HG02642 (cell line): ENCODE results near the gene HEATR3.

Source experiments
- ATAC-seq: cut with Tn5 transposase; IDR thresholded peaks from one replicate; pipeline ENCODE4 v1.9.1; 2021; ENCODE audit warnings: mild to moderate bottlenecking; ENCODE audit not compliant: unreplicated experiment, poor library complexity

Gene HEATR3

GRCh38 chr16:50050802-50051201 lies 15.0 kb upstream of the HEATR3 start:
- no peak for ATAC-seq

DNA sequence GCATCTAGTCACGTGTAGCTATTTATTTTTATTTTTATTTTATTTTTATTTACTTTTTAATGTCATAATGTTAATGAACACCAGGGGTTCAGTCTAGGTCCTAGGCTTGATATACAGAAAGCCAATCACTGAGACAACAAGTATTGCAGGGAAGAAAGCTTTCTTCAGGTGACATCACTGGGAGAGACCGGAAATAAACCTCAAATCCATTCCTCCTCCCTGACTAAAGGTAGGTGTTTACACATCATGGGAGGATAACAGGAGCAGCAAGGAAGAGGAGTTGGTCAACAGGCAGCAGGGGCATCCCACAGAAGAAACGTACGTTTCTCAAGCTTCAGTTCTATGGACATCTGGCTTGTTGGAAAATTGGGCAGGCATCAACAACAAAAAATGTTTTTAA lies 9.5 kb upstream of the HEATR3 start:
- no peak for ATAC-seq

- no peak for ATAC-seq
These were observed 7.5 kb upstream of the HEATR3 start for GRCh38 chr16:50058091-50058771.

DNA sequence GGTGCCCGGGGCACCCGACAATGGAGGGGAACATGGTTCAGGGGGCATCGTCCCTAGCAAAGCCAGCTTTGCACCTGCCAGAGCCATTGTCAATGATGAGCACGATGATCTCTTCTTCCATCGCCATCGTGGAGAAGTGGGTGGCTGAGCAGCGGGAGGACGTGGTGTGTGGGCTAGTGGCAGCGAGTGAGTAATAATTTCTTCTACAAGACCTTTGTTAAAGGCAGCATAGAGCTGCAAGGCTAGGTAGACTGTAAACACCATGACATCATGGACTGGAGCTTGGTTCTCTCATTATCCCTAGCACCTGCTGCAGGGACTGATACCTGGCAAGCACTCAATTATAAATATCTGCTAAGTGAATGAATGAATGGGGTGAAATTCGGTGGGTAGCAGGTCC lies 6.7 kb upstream of the HEATR3 start:
- ATAC-seq: no peak

- no peak for ATAC-seq
These were observed 6.1 kb upstream of the HEATR3 start for GRCh38 chr16:50059669-50060068.

DNA sequence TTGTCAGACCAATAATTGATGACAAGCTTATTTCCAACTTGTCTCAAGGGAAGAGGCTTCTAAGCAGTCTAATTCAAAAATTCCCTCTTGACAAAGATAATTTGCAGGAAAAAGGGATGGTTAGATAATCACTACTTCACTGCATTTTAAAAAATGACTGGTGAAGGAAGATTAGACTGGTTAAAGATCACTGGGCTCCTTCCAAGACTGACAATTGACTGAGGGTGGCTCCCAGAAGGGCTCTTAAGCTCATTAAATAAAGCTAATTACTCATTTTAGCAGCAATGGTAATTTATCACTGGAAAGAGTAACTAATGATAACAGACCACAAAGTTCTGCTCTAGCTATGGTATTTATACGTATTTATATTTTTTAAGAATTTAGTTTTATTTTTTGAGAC lies 4.4 kb upstream of the HEATR3 start:
- no peak for ATAC-seq

DNA sequence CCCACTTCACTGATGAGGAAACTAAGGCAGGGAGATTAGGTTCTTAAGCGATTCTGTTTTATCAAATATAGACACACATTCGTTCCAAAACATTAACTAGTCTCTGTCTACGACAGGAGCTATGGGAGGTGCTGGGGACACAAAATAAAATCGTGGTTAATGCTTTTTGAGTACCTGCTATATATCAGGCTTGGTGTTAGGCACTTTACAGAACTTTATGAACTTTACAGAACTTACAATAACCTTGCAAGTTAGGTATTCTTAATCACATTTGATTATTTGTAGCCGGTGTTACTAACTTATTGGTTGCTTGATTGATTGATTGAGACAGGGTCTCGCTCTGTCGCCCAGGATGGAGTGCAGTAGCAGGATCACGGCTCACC lies 538 bp upstream of the HEATR3 start:
- no peak for ATAC-seq

GRCh38 chr16:50066482-50067289 lies 916 bp downstream of the HEATR3 start:
- no peak for ATAC-seq

- ATAC-seq: no peak
These were observed 1.6 kb downstream of the HEATR3 start for GRCh38 chr16:50067290-50067853.

DNA sequence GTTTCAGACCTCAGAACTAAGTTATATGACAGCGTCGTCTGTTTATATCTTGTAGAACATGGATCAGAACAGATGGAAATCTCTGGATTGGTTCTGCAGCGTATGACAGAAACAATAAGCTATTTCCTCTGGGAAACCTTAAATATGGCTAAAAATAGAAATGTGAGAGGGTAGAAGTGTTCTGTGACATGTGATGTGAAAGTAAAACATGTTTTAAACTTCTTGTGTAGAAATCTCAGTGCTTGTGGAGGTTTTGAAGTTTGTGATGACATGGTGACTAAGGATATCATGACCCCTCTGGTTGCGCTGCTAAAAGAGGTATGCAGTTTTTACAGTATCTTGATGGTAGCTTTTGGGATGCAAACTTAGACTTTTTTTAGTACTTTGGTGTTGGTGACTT lies 2.8 kb downstream of the HEATR3 start:
- ATAC-seq: no peak

DNA sequence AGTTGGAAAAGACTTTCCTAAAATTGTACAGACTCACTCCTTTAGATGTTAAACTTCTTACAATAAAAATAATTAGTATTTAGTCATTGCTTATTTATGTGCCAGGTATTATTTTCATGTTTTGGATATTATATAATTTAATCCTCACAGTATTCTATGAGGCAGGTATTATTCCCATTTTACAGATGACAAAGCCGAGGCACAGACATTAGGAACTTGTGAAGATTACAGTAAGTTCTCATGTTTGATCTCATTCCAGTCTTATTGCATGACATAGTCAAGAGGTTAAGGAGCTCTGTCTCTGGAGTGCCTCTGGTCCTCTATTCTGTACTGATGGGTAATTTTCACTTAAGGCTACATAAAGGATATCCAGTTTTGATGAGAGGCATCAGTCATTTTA lies 3.3 kb downstream of the HEATR3 start:
- ATAC-seq: no peak

- no peak for ATAC-seq
These were observed 5.4 kb downstream of the HEATR3 start for GRCh38 chr16:50071075-50071671.

DNA sequence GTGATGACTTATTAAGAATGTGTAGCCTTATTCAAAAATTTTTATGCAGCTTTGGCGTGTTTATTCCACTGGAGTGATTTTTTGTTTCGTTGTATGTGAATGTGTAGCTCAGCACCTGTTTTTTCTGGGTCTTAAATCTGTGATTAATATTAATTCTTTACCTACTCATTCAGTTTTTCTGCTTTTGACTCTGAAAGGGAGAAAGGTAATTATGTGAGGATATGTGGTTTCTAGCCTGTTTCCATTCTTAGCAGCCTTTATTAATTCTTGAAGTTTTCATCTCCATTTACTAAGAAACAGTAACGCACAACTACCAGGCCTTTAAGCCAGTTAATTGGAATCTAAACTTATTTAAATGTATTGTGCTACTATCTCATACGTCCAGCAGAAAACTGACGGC lies 7.0 kb downstream of the HEATR3 start:
- ATAC-seq: no peak

GRCh38 chr16:50079397-50080140 lies 13.8 kb downstream of the HEATR3 start:
- ATAC-seq: no peak

GRCh38 chr16:50081428-50082018 lies 15.8 kb downstream of the HEATR3 start:
- ATAC-seq: no peak

DNA sequence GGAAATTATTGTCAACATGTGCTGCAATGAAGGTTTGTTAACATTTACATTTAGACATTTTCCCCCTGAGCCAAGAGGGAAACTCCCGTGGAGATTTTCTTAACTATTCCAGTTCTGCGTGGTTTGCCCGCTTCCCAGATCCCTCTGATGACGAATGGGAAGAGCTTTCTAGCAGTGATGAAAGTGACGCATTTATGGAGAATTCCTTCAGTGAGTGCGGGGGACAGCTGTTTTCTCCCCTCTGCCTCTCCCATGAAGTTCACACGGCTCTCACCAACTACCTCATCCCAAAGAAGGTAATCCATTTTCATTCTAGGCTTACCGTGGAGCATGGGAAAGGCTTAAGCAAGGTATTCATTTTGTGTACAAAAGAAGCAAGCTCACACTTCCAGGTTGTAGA lies 18.2 kb downstream of the HEATR3 start:
- ATAC-seq: no peak

GRCh38 chr16:50086176-50086575 lies 20.4 kb downstream of the HEATR3 start:
- no peak for ATAC-seq

GRCh38 chr16:50088302-50088701 lies 22.5 kb downstream of the HEATR3 start:
- ATAC-seq: no peak

- no peak for ATAC-seq
These were observed 27.1 kb downstream of the HEATR3 start for GRCh38 chr16:50092891-50093290.
